NCI-H2107 treated with DMSO at 0.1 percent for 48 hours (cell line): ENCODE data around the gene NAIF1.
"Not testable (repeated sequence)": the region's sequence is repeated elsewhere in the genome, so short reads cannot be mapped to it uniquely, and the experiment has no call there.

Experiments
- DNase-seq: peaks from one replicate; lab custom pipeline; 2025; ENCODE audit not compliant: unreplicated experiment; lab: John Stamatoyannopoulos, UW

NAIF1 gene

GRCh38 chr9:128066713-128067644, at the start of gene NAIF1:
Gene NAIF1 (minus strand): TSS chr9:128067320. CDS start chr9:128067101, 219 bp downstream.
- peak; percentile 96 for DNase-seq

DNA sequence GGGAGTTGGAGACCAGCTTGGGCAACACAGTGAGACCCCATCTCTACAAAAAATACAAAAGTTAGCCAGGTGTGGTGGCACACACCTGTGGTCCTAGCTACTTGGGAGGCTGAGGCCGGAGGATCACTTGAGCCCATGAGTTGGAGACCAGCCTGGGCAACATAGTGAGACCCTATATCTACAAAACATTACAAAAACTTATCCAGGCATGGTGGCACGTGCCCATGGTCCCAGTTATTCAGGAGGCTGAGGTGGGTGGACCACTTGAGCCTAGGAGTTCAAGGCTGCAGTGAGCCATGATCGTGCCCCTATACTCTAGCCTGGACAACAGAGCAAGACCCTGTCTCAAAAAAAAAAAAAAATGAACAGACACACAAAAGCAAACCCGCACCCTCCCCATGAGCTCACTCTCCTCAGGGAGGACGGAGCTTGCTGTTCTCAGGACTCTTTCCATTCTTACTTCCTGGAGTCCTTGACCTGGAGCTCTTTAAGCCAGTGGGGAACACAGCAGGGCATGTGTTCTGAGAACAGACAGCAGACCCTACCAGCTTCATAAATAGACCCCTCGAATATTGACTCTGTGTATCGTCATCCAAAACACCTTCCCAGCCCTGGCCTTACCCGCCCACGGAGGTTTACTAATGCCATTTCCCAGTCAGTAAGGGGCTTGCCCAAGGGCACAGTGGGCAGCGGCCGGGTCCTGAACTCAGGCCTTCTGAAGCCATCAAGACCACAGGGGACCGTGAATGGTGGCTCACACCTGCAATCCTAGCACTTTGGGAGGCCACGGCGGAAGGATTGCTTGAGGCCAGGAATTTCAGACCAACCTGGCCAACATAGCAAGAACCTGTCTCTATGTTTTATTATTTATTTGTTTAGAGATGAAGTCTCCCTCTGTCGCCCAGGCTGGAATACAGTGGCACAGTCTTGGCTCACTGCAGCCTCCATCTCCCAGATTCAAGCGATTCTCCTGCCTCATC, 49.3 kb upstream of the NAIF1 start:
- DNase-seq: no peak

DNA sequence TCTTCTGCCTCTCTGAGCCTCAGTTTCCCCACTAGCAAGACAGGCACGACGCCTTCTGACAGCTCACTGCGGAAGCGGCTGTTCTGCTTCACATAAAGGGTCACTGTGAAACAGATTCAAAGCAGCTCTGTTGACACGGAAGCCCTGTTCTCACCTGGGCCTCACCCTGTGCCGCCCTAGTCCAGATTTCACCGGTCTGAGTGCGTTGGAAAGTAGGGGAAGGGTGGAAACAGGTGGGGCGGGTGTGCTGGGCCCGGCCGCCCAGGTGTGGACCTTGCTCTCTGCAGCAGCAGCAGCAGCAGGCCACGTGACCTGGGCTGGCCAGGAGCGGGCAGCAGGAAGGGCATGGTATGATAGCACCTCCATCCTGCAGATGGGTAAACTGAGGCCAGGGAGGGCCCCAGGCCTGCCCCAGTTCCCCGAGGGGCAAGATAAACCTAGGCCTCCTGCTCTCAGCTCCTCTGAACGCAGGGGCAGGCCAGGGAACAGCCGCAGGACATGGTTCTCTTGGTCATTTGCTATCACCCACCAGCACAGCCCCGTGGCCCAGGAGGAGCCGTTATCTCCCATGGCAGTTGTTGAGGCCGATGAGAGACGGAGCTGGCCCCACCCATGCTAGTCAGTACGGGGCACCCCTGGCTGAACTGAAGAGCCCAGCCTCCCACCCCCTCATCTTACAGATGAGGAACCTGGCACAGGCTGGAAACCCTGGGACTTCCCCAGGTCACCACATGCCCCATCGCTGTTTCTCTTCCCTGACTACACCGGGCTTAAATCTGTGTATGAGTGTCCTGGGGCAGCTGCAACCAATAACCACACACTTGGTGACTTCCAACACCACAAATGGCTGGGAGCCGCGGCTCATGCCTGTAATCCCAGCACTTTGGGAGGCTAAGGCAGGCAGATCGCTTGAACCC, 48.3 kb upstream of the NAIF1 start:
- DNase-seq: no peak

GRCh38 chr9:128114326-128115186, 47.4 kb upstream of the NAIF1 start:
- no peak for DNase-seq

GRCh38 chr9:128113526-128114325, 46.6 kb upstream of the NAIF1 start:
- DNase-seq: no peak

DNA sequence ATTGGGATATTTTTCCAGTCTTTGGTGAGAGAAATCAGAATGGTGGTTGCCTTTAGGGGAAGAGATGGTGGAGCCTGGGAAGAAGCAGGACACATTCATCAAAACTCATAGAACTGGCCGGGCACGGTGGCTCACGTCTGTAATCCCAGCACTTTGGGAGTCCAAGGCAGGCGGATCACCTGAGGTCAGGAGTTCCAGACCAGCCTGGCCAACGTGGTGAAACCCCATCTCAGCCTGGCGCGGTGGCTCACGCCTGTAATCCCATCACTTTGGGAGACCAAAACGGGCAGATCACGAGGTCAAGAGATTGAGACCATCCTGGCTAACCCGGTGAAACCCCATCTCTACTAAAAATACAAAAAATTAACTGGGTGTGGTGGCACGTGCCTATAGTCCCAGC, 44.6 kb upstream of the NAIF1 start:
- DNase-seq: not testable (repeated sequence)

DNA sequence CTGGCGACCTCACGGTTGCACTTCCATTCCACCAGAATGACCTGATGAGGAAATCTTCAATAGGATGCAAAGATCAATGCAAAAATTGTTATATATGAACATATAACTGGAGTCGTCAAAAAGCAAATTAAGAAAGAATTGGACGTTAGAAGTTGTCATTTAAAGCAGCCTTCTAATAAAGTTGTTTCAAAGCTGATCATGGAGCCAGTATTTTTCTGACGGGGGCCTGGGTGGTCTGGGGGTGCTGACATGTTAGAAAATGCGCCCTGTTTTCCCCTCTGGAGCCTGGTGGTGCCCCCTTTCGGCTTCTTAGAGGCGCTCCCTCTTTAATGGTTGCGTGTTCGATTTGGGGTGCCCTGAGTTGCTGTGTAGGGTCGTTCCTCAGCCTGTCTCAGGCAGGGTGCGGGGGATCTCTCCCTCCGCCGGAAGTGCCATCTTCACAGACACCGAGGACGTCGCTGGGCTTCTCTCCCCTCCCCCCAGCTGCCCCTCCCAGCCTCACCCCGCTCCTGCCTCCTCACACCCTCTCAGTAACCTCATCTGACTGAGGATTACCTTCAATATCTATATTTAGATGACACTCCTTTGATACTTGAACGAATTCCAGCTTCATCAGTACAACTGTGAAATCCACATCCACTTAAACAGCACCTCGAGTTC, 42.1 kb upstream of the NAIF1 start:
- DNase-seq: no peak

GRCh38 chr9:128108269-128109049, 41.3 kb upstream of the NAIF1 start:
- no peak for DNase-seq

- DNase-seq: no peak
Measured at GRCh38 chr9:128107468-128108268, 40.5 kb upstream of the NAIF1 start.

GRCh38 chr9:128106940-128107467, 39.9 kb upstream of the NAIF1 start:
- no peak for DNase-seq

- no peak for DNase-seq
Measured at GRCh38 chr9:128106181-128106939, 39.2 kb upstream of the NAIF1 start.

GRCh38 chr9:128105538-128106175, 38.5 kb upstream of the NAIF1 start:
- no peak for DNase-seq

GRCh38 chr9:128104171-128104618, 37.1 kb upstream of the NAIF1 start:
- DNase-seq: peak; percentile 56

DNA sequence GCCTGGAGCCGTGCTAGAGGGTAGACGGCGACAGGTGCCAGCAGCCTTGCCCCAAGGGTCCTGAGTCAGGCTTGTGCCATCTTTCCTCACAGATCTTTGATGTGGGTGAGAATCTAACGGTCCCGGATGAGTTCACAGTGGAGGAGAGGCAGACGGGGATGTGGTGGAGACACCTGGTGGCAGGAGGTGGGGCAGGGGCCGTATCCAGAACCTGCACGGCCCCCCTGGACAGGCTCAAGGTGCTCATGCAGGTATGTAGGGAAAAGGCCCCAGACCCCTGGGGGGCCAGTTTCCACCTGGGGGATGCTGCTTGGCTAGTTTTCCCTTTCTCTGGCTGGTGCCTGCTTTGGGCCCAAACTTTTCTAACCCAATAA, 36.5 kb upstream of the NAIF1 start:
- DNase-seq: peak; percentile 27
